Calu3 (cell line): Measurements from ENCODE around the gene CLEC2D. TPM values are rescaled to one million over a fixed set of nuclear protein-coding genes. Genes with fewer than 3 reads are reported as not detected.
"Not testable (repeated sequence)": the region's sequence is repeated elsewhere in the genome, so short reads cannot be mapped to it uniquely, and the experiment has no call there.

ENCODE experiments used
- BruUV-seq: library from RNA; stranded (reverse); fragments of 400-500 nt; replicated peaks from 2 replicates; lab custom pipeline; 2021; lab: Mats Ljungman, UMichigan
- CTCF ChIA-PET: fragments of 300-600 bp; sonication (Branson Sonifier 250); formaldehyde crosslinking; loops from one replicate; lab custom pipeline; 2022; ENCODE audit warnings: antibody characterized with exemption; lab: Charles Lee
- DNase-seq: peaks from one replicate; pipeline ENCODE4 v3.0.0; 2022
- H3K27ac Mint-ChIP-seq: one replicate; pipeline ENCODE4 v1.8.0; 2022; ENCODE audit warnings: mixed read lengths; ENCODE audit not compliant: unreplicated experiment
- H3K27me3 Mint-ChIP-seq: one replicate; pipeline ENCODE4 v1.8.0; 2022; ENCODE audit warnings: mixed read lengths; ENCODE audit not compliant: unreplicated experiment
- H3K36me3 Mint-ChIP-seq: one replicate; pipeline ENCODE4 v1.8.0; 2022; ENCODE audit warnings: mild to moderate bottlenecking, moderate library complexity, mixed read lengths; ENCODE audit not compliant: insufficient read depth, unreplicated experiment
- H3K4me1 Mint-ChIP-seq: one replicate; pipeline ENCODE4 v1.8.0; 2022; ENCODE audit warnings: mild to moderate bottlenecking, low read depth, mixed read lengths; ENCODE audit not compliant: unreplicated experiment
- H3K4me3 Mint-ChIP-seq: one replicate; pipeline ENCODE4 v1.8.0; 2022; ENCODE audit warnings: mild to moderate bottlenecking, low read depth, moderate library complexity, mixed read lengths; ENCODE audit not compliant: unreplicated experiment
- H3K9me3 Mint-ChIP-seq: one replicate; pipeline ENCODE4 v1.8.0; 2022; ENCODE audit warnings: low read depth, mixed read lengths; ENCODE audit not compliant: unreplicated experiment
- CTCF ChIP-seq: fragments of 200-600 bp; IDR thresholded peaks from one replicate; pipeline ENCODE4 v1.8.0; 2022; ENCODE audit warnings: antibody characterized with exemption; ENCODE audit not compliant: unreplicated experiment
- intact Hi-C: fragments of 100-400 bp; cut with micrococcal nuclease; formaldehyde crosslinking; loops from one replicate; pipeline ENCODE4 v1.10.0; 2022; ENCODE audit not compliant: unreplicated experiment
- total RNA-seq: library from RNA; stranded (reverse); gene quantifications from 2 replicates; pipeline ENCODE4 v1.2.3, GENCODE V29; 2022

CLEC2D gene
- total RNA-seq, 1 experiment from 2014 or later, result 5.8 TPM

GRCh38 chr12:9669019-9669326, 540 bp upstream of the CLEC2D start:
- Mint-ChIP-seq H3K9me3 (no peaks in the 10 kb centered on the region), H3K27me3 (no peaks in the 10 kb centered on the region), H3K4me3 (no peak overlapping the region), H3K4me1 (peaks cover under 1% of the 10 kb centered on the region), H3K27ac (no peak overlapping the region), H3K36me3 (no peaks in the 10 kb centered on the region)
- DNase-seq, result no peak
- CTCF ChIA-PET, result no interaction called here
- intact Hi-C loops, result no loop called here
- no TSS peak for BruUV-seq
- TF ChIP-seq CTCF, result no peak

- H3K4me3 Mint-ChIP-seq, H3K9me3 Mint-ChIP-seq, DNase-seq, H3K4me1 Mint-ChIP-seq, H3K36me3 Mint-ChIP-seq, BruUV-seq, H3K27me3 Mint-ChIP-seq, H3K27ac Mint-ChIP-seq, intact Hi-C loops: not testable (repeated sequence)
- CTCF ChIA-PET, result interaction anchor here (0.6 to 1.1 kb wide), 2 partner anchors 28 to 70 kb away, joined by 3 read pairs; no protein-coding TSS in a partner anchor
These were observed 2.8 kb downstream of the CLEC2D start for GRCh38 chr12:9672340-9672739.

- Mint-ChIP-seq H3K36me3 (no peaks in the 10 kb centered on the region), H3K4me3 (no peak overlapping the region), H3K27ac (no peak overlapping the region), H3K27me3 (no peaks in the 10 kb centered on the region), H3K4me1 (peaks cover 8% of the 10 kb centered on the region), H3K9me3 (peaks cover 4% of the 10 kb centered on the region)
- TF ChIP-seq CTCF, result no peak
- peak; percentile 55 for DNase-seq
- no TSS peak for BruUV-seq
- intact Hi-C loops, result no loop called here
- CTCF ChIA-PET, result interaction anchor here (1.1 kb wide), 1 partner anchor 27 kb away, joined by 3 read pairs; no protein-coding TSS in a partner anchor
These were observed 4.1 kb downstream of the CLEC2D start for GRCh38 chr12:9673404-9674225.

GRCh38 chr12:9674226-9674590, 4.7 kb downstream of the CLEC2D start:
- BruUV-seq, result no TSS peak
- H3K4me1 Mint-ChIP-seq, result peaks cover 8% of the 10 kb centered on the region
- no peak overlapping the region for H3K4me3 Mint-ChIP-seq
- CTCF ChIA-PET, result no interaction called here
- no peaks in the 10 kb centered on the region for H3K27me3 Mint-ChIP-seq
- H3K36me3 Mint-ChIP-seq, result no peaks in the 10 kb centered on the region
- DNase-seq, result no peak
- no peak overlapping the region for H3K27ac Mint-ChIP-seq
- intact Hi-C loops, result no loop called here
- peaks cover 4% of the 10 kb centered on the region for H3K9me3 Mint-ChIP-seq
- TF ChIP-seq CTCF, result no peak

GRCh38 chr12:9682508-9682907, 13.0 kb downstream of the CLEC2D start:
- DNase-seq, CTCF ChIA-PET, H3K36me3 Mint-ChIP-seq, H3K27me3 Mint-ChIP-seq, H3K4me3 Mint-ChIP-seq, BruUV-seq, H3K27ac Mint-ChIP-seq, H3K4me1 Mint-ChIP-seq, intact Hi-C loops: not testable (repeated sequence)
- H3K9me3 Mint-ChIP-seq, result peaks cover 20% of the 10 kb centered on the region

- BruUV-seq, H3K4me3 Mint-ChIP-seq, DNase-seq, H3K36me3 Mint-ChIP-seq, intact Hi-C loops, H3K4me1 Mint-ChIP-seq, H3K27ac Mint-ChIP-seq, CTCF ChIA-PET, H3K27me3 Mint-ChIP-seq: not testable (repeated sequence)
- peaks cover 20% of the 10 kb centered on the region for H3K9me3 Mint-ChIP-seq
These were observed 13.4 kb downstream of the CLEC2D start for GRCh38 chr12:9682949-9683348.

GRCh38 chr12:9685366-9685765, 15.9 kb downstream of the CLEC2D start:
- BruUV-seq, H3K36me3 Mint-ChIP-seq, DNase-seq, H3K27me3 Mint-ChIP-seq, CTCF ChIA-PET, H3K27ac Mint-ChIP-seq, intact Hi-C loops, H3K4me3 Mint-ChIP-seq, H3K4me1 Mint-ChIP-seq: not testable (repeated sequence)
- peaks cover 16% of the 10 kb centered on the region for H3K9me3 Mint-ChIP-seq
